ENCODE results near the gene ADRA1B. TPM values are rescaled to one million over a fixed set of nuclear protein-coding genes. Genes with fewer than 3 reads are reported as not detected.

Gene ADRA1B
- total and polyA plus RNA-seq, 10 of the 15 experiments (the other 5 are each of a cell fraction or from before 2014, with no cell fraction given), result 0.04 TPM; not detected in 9

DNA sequence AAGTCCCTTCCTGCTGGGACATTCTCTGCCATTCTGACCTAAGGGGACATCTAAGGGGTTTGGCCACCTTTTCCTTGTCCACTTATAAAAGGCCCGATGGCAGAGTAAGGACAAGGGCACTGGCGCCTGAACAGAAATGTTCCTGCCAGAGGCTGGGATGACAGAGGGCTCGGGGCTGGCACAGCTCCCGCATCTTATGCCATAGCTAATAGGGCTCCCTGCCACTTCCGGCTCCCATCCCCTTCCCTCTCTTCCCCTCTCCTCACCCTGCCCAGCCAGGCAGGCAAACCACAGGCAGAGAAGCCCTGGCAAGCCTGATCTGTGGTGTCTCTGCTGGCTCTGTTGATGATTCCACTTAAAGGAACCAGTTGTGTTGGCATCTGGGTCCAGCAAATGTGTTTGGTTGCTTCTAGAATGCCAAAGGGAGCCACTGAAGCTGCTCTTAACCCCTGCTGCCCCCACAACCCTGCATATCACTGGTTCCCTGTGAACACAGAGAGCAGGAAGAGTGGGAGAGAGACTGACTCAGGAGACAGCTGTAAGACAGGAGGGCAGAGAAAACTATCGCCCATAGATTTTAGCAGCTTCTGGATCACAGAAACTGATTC, 18.4 kb upstream of the ADRA1B start:
- CTCF ChIA-PET, result no interaction called here
- no TSS peak for BruUV-seq (replicated peaks)
- no peak for DNase-seq (ENCODE audit: low read depth, low spot score)
- POLR2A ChIA-PET, result interaction anchor here (1.5 kb wide), 1 partner anchor 9 kb away, joined by 4 read pairs; no protein-coding TSS in a partner anchor
- Histone ChIP-seq H3K27ac (ENCODE audit: control insufficient read depth, insufficient read depth) (no peak overlapping the region), H2AFZ (ENCODE audit: control insufficient read depth, low read depth, low read length) (no peak overlapping the region), H3K9me3 (replicated peaks; ENCODE audit: control insufficient read depth, insufficient read depth, low read length) (no peaks in the 10 kb centered on the region), H3K79me2 (ENCODE audit: control insufficient read depth, insufficient read depth, low read length) (no peaks in the 10 kb centered on the region), H3K4me2 (ENCODE audit: control insufficient read depth, insufficient read depth) (no peak overlapping the region), H3K36me3 (ENCODE audit: control insufficient read depth in 2 of 2, insufficient read depth in 2 of 2, low read length in 1 of 2) (no peaks in the 10 kb centered on the region), H3K4me1 (ENCODE audit: control insufficient read depth, insufficient read depth, low read length) (no peaks in the 10 kb centered on the region), H3K27me3 (replicated peaks in 1 of 2; ENCODE audit: control insufficient read depth in 2 of 2, insufficient read depth in 2 of 2, low read length in 1 of 2) (no peaks in the 10 kb centered on the region), H4K20me1 (ENCODE audit: control insufficient read depth, insufficient read depth) (no peaks in the 10 kb centered on the region), H3K9ac (ENCODE audit: control insufficient read depth, insufficient read depth, low read length) (no peak overlapping the region), H3K4me3 (no peak overlapping the region)
- SMC1A ChIA-PET (ENCODE audit: uncharacterized antibody, unreplicated experiment), result no interaction called here
- intact Hi-C loops (cut with micrococcal nuclease; ENCODE audit: unreplicated experiment) (no loop called here), in situ Hi-C loops (cut with MboI) (no loop called here)
- ATAC-seq, result no peak
- FAIRE-seq, result no peak
- TF ChIP-seq SMARCA5 (IDR thresholded peaks at IDR 0.05) (no peak), ZBED1 (IDR thresholded peaks at IDR 0.05; ENCODE audit: borderline replicate concordance) (no peak), YBX1 (IDR thresholded peaks at IDR 0.05) (no peak), FOXM1 (IDR thresholded peaks at IDR 0.05; ENCODE audit: low read depth, low read length) (no peak), SIN3A (IDR thresholded peaks at IDR 0.05; ENCODE audit: low read depth, low read length) (no peak), GATAD2B (conservative IDR thresholded peaks at IDR 0.05; ENCODE audit: low read depth) (no peak), BRCA1 (IDR thresholded peaks at IDR 0.05; ENCODE audit: low read depth, low read length) (no peak), TARDBP (IDR thresholded peaks at IDR 0.05; ENCODE audit: borderline replicate concordance) (no peak), ZNF207 (IDR thresholded peaks at IDR 0.05; ENCODE audit: borderline replicate concordance) (no peak), IKZF1 (conservative IDR thresholded peaks at IDR 0.05) (no peak), POLR2AphosphoS2 (IDR thresholded peaks at IDR 0.05; ENCODE audit: low read depth, low read length) (no peak), SP1 (IDR thresholded peaks at IDR 0.05; ENCODE audit: low read depth, low read length) (no peak)
- TF ChIP-seq, protein P1, sequence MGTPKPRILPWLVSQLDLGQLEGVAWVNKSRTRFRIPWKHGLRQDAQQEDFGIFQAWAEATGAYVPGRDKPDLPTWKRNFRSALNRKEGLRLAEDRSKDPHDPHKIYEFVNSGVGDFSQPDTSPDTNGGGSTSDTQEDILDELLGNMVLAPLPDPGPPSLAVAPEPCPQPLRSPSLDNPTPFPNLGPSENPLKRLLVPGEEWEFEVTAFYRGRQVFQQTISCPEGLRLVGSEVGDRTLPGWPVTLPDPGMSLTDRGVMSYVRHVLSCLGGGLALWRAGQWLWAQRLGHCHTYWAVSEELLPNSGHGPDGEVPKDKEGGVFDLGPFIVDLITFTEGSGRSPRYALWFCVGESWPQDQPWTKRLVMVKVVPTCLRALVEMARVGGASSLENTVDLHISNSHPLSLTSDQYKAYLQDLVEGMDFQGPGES (IDR thresholded peaks at IDR 0.05), result no peak
- TF ChIP-seq, protein P2, sequence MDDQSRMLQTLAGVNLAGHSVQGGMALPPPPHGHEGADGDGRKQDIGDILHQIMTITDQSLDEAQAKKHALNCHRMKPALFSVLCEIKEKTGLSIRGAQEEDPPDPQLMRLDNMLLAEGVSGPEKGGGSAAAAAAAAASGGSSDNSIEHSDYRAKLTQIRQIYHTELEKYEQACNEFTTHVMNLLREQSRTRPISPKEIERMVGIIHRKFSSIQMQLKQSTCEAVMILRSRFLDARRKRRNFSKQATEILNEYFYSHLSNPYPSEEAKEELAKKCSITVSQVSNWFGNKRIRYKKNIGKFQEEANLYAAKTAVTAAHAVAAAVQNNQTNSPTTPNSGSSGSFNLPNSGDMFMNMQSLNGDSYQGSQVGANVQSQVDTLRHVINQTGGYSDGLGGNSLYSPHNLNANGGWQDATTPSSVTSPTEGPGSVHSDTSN (IDR thresholded peaks at IDR 0.05; ENCODE audit: insufficient replicate concordance, low read depth, low read length), result no peak
- TF ChIP-seq, protein P3, sequence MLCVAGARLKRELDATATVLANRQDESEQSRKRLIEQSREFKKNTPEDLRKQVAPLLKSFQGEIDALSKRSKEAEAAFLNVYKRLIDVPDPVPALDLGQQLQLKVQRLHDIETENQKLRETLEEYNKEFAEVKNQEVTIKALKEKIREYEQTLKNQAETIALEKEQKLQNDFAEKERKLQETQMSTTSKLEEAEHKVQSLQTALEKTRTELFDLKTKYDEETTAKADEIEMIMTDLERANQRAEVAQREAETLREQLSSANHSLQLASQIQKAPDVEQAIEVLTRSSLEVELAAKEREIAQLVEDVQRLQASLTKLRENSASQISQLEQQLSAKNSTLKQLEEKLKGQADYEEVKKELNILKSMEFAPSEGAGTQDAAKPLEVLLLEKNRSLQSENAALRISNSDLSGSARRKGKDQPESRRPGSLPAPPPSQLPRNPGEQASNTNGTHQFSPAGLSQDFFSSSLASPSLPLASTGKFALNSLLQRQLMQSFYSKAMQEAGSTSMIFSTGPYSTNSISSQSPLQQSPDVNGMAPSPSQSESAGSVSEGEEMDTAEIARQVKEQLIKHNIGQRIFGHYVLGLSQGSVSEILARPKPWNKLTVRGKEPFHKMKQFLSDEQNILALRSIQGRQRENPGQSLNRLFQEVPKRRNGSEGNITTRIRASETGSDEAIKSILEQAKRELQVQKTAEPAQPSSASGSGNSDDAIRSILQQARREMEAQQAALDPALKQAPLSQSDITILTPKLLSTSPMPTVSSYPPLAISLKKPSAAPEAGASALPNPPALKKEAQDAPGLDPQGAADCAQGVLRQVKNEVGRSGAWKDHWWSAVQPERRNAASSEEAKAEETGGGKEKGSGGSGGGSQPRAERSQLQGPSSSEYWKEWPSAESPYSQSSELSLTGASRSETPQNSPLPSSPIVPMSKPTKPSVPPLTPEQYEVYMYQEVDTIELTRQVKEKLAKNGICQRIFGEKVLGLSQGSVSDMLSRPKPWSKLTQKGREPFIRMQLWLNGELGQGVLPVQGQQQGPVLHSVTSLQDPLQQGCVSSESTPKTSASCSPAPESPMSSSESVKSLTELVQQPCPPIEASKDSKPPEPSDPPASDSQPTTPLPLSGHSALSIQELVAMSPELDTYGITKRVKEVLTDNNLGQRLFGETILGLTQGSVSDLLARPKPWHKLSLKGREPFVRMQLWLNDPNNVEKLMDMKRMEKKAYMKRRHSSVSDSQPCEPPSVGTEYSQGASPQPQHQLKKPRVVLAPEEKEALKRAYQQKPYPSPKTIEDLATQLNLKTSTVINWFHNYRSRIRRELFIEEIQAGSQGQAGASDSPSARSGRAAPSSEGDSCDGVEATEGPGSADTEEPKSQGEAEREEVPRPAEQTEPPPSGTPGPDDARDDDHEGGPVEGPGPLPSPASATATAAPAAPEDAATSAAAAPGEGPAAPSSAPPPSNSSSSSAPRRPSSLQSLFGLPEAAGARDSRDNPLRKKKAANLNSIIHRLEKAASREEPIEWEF (IDR thresholded peaks at IDR 0.05; ENCODE audit: insufficient replicate concordance, low read depth, low read length), result no peak
- TF ChIP-seq, protein P4, sequence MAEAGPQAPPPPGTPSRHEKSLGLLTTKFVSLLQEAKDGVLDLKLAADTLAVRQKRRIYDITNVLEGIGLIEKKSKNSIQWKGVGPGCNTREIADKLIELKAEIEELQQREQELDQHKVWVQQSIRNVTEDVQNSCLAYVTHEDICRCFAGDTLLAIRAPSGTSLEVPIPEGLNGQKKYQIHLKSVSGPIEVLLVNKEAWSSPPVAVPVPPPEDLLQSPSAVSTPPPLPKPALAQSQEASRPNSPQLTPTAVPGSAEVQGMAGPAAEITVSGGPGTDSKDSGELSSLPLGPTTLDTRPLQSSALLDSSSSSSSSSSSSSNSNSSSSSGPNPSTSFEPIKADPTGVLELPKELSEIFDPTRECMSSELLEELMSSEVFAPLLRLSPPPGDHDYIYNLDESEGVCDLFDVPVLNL (IDR thresholded peaks at IDR 0.05; ENCODE audit: low read depth, low read length), result no peak
- RAD21 ChIA-PET (ENCODE audit: unreplicated experiment), result no interaction called here
- 55% methylated on average over 6 of the region's 6 CpGs for WGBS (ENCODE audit: insufficient coverage, insufficient replicate concordance, low lambda C conversion rate, missing lambda C conversion rate)
